ENCODE results near the gene CCDC88C. TPM values are rescaled to one million over a fixed set of nuclear protein-coding genes. Genes with fewer than 3 reads are reported as not detected.

The CCDC88C gene
- total and polyA plus RNA-seq, 2 donors (not counting 3 experiments of a cell fraction or from before 2014, with no cell fraction given): 11.4 to 52.1 TPM

DNA sequence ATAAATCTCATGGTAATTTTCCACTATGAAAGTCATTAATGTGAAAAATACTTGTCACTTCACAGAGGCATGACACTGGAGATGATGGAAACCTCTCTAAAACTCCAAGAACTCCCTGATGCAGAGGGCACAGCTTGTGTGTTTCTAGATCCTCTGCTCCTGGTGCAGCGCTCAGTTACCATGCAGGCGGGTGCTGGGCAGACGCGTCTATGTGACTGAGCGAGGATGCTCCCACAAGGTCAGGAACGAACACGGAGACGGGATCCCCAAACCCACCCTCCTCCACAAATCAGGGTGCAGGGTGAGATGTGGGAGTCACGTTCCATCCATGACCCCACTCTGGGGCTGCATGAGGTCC lies 81.5 kb downstream of the CCDC88C start:
- no TSS peak for BruUV-seq (replicated peaks)

More for the DNA sequence above, 81.5 kb downstream of the CCDC88C start:
- no peaks in the 10 kb centered on the region for H3K79me2 ChIP-seq (ENCODE audit: control insufficient read depth, insufficient read depth, low read length)
- no peaks in the 10 kb centered on the region for H3K9me1 ChIP-seq (replicated peaks; ENCODE audit: control insufficient read depth, extremely low read depth, insufficient read depth, low read length)
- DNase-seq (ENCODE audit: low read depth, low spot score) (no peak), FAIRE-seq (no peak)
- dilution Hi-C loops (cut with MboI; ENCODE audit: extremely low pct_ligation_motif_present, low sequenced_read_pairs): no loop called here
- no peak overlapping the region for H3K4me3 ChIP-seq (replicated peaks in 1 of 3; ENCODE audit: insufficient read depth in 1 of 3, low read depth in 1 of 3, low read length in 3 of 3)
- H3K27ac ChIP-seq (ENCODE audit: insufficient read depth, low read depth, low read length): no peak overlapping the region
- H3K36me3 ChIP-seq (ENCODE audit: control insufficient read depth in 2 of 2, extremely low read depth in 1 of 2, insufficient read depth in 2 of 2, low read length in 2 of 2): peaks cover 0 to 41% of the 10 kb centered on the region in 2 experiments
- ChIA-PET CTCF (no interaction called here), POLR2A (no interaction called here)
- intact Hi-C loops (cut with micrococcal nuclease): no loop called here
- H4K20me1 ChIP-seq (replicated peaks; ENCODE audit: control insufficient read depth, extremely low read depth, insufficient read depth, low read length): no peaks in the 10 kb centered on the region
- H3K9ac ChIP-seq (replicated peaks; ENCODE audit: extremely low read depth, insufficient read depth, low read length): no peak overlapping the region
- H3K4me1 ChIP-seq (ENCODE audit: control insufficient read depth, extremely low read depth, insufficient read depth, low read length): peaks cover 7% of the 10 kb centered on the region
- no peaks in the 10 kb centered on the region for H3K27me3 ChIP-seq (ENCODE audit: control insufficient read depth in 2 of 2, insufficient read depth in 2 of 2, low read length in 2 of 2)
- no peak for TF ChIP-seq GATA2 (IDR thresholded peaks at IDR 0.05; ENCODE audit: insufficient read depth, insufficient read length, low read depth, low read length)
- TF ChIP-seq, protein P1, sequence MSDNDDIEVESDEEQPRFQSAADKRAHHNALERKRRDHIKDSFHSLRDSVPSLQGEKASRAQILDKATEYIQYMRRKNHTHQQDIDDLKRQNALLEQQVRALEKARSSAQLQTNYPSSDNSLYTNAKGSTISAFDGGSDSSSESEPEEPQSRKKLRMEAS (IDR thresholded peaks at IDR 0.05; ENCODE audit: insufficient read depth, insufficient read length): no peak
- TF ChIP-seq EZH2 (IDR thresholded peaks at IDR 0.05; ENCODE audit: borderline replicate concordance, low read depth, low read length, severe bottlenecking): no peak
- TF ChIP-seq MYC (IDR thresholded peaks at IDR 0.05; ENCODE audit: low read depth, low read length): no peak
- TF ChIP-seq, protein P2, sequence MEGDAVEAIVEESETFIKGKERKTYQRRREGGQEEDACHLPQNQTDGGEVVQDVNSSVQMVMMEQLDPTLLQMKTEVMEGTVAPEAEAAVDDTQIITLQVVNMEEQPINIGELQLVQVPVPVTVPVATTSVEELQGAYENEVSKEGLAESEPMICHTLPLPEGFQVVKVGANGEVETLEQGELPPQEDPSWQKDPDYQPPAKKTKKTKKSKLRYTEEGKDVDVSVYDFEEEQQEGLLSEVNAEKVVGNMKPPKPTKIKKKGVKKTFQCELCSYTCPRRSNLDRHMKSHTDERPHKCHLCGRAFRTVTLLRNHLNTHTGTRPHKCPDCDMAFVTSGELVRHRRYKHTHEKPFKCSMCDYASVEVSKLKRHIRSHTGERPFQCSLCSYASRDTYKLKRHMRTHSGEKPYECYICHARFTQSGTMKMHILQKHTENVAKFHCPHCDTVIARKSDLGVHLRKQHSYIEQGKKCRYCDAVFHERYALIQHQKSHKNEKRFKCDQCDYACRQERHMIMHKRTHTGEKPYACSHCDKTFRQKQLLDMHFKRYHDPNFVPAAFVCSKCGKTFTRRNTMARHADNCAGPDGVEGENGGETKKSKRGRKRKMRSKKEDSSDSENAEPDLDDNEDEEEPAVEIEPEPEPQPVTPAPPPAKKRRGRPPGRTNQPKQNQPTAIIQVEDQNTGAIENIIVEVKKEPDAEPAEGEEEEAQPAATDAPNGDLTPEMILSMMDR (IDR thresholded peaks at IDR 0.05; ENCODE audit: extremely low read depth in 1 of 2, insufficient read depth in 1 of 2, low read depth in 1 of 2, low read length in 2 of 2): no peak
- TF ChIP-seq POLR2A (IDR thresholded peaks at IDR 0.05; ENCODE audit: low read depth, low read length): no peak
- no peak for TF ChIP-seq JUN (IDR thresholded peaks at IDR 0.05; ENCODE audit: borderline replicate concordance, insufficient read depth, insufficient read length, low read depth)
- no peak for TF ChIP-seq FOS (IDR thresholded peaks at IDR 0.05; ENCODE audit: borderline replicate concordance, insufficient read depth, low read length)
- TF ChIP-seq POLR2AphosphoS5 (IDR thresholded peaks at IDR 0.05; ENCODE audit: insufficient read depth, low read depth, low read length): no peak
- H3K4me2 ChIP-seq (ENCODE audit: insufficient read depth, low read length): no peak overlapping the region
- H2AFZ ChIP-seq (ENCODE audit: low read depth, low read length): no peak overlapping the region
- no peaks in the 10 kb centered on the region for H3K9me3 ChIP-seq (replicated peaks; ENCODE audit: control insufficient read depth, insufficient read depth, low read length)

Data from endothelial cell of umbilical vein (primary cell).